Colon (tissue), 2 donors: ENCODE results near the gene SMIM22.

Experiments used
- FAIRE-seq: peaks from 2 replicates; lab custom pipeline; 2012; peaks lifted over from hg19 to GRCh38; lab: Jason Lieb, UNC
- donor health status: control.
- donor health status: control.

The SMIM22 gene

GRCh38 chr16:4795828-4796572 lies 831 bp downstream of the SMIM22 start:
- FAIRE-seq = no peak

- no peak for FAIRE-seq
These were observed 2.0 kb downstream of the SMIM22 start for GRCh38 chr16:4796982-4797804.

GRCh38 chr16:4797805-4798252 lies 2.7 kb downstream of the SMIM22 start:
- FAIRE-seq = no peak

GRCh38 chr16:4798456-4798855 lies 3.3 kb downstream of the SMIM22 start:
- FAIRE-seq = no peak

- FAIRE-seq = no peak
These were observed 4.1 kb downstream of the SMIM22 start for GRCh38 chr16:4799171-4799855.

GRCh38 chr16:4800290-4801041 lies 5.3 kb downstream of the SMIM22 start:
- FAIRE-seq = no peak

- no peak for FAIRE-seq
These were observed 6.1 kb downstream of the SMIM22 start for GRCh38 chr16:4801051-4801961.

- FAIRE-seq = no peak
These were observed 6.9 kb downstream of the SMIM22 start, which contains the start of gene ROGDI for GRCh38 chr16:4801962-4802658. ROGDI (minus strand) TSS chr16:4802633; CDS start chr16:4802571, 62 bp downstream.

- FAIRE-seq = no peak
These were observed 7.6 kb downstream of the SMIM22 start for GRCh38 chr16:4802659-4803287.

- FAIRE-seq = no peak
These were observed 8.3 kb downstream of the SMIM22 start for GRCh38 chr16:4803401-4803844.

GRCh38 chr16:4803898-4804762 lies 9.0 kb downstream of the SMIM22 start:
- no peak for FAIRE-seq

GRCh38 chr16:4805231-4805630 lies 10.1 kb downstream of the SMIM22 start:
- no peak for FAIRE-seq

GRCh38 chr16:4806280-4806679 lies 11.1 kb downstream of the SMIM22 start:
- no peak for FAIRE-seq

GRCh38 chr16:4811242-4811641 lies 16.1 kb downstream of the SMIM22 start:
- no peak for FAIRE-seq

- no peak for FAIRE-seq
These were observed 16.6 kb downstream of the SMIM22 start for GRCh38 chr16:4811773-4812172.

- FAIRE-seq = no peak
These were observed 18.3 kb downstream of the SMIM22 start for GRCh38 chr16:4813251-4814003.

- FAIRE-seq = no peak
These were observed 18.9 kb downstream of the SMIM22 start for GRCh38 chr16:4814046-4814445.
